ENCODE results near the gene PTPRN2.

- TF ChIP-seq ATF3 (IDR thresholded peaks at IDR 0.05): no peak
- TF ChIP-seq EZH2phosphoT487 (IDR thresholded peaks at IDR 0.05; ENCODE audit: borderline replicate concordance): no peak
- TF ChIP-seq EZH2 (IDR thresholded peaks at IDR 0.05): no peak
- no peak for TF ChIP-seq ZBTB33 (IDR thresholded peaks at IDR 0.05; ENCODE audit: extremely low read depth, insufficient replicate concordance, low read length)
- no peak for TF ChIP-seq CTCF (IDR thresholded peaks at IDR 0.05 in 2 of 3, conservative IDR thresholded peaks at IDR 0.05 in 1 of 3; ENCODE audit: borderline replicate concordance in 1 of 3, insufficient read depth in 1 of 3, low read depth in 2 of 3, low read length in 2 of 3)
- no peak for TF ChIP-seq RAD21 (IDR thresholded peaks at IDR 0.05; ENCODE audit: low read depth)
- TF ChIP-seq POLR2A (IDR thresholded peaks at IDR 0.05; ENCODE audit: borderline replicate concordance, extremely low read depth, insufficient read depth, insufficient read length): no peak
- TF ChIP-seq POLR2AphosphoS5 (IDR thresholded peaks at IDR 0.05; ENCODE audit: low read depth, low read length): no peak
- TF ChIP-seq REST (IDR thresholded peaks at IDR 0.05; ENCODE audit: low read depth): no peak
- TF ChIP-seq CEBPB (IDR thresholded peaks at IDR 0.05; ENCODE audit: low read depth): no peak
- no peak for TF ChIP-seq EGR1 (IDR thresholded peaks at IDR 0.05; ENCODE audit: low read depth)
Observed at GRCh38 chr7:157544226-157544625, 1043.4 kb downstream of the PTPRN2 start.
